Activated CD8-positive, alpha-beta T cell treated with anti-CD3 and anti-CD28 coated beads for 36 hours (primary cell): ENCODE measurements around the gene TMEM141. TPM values are rescaled to one million over a fixed set of nuclear protein-coding genes. Genes with fewer than 3 reads are reported as not detected.

Source experiments
- ATAC-seq: fragments of 200-7000 bp; cut with Tn5 transposase; one replicate; pipeline ENCODE4 v1.10.0; 2021; ENCODE audit warnings: mild to moderate bottlenecking, moderate library complexity
- CTCF ChIA-PET: fragments of 350-600 bp; sonication (Branson Sonifier 250); formaldehyde crosslinking; loops from one replicate; lab custom pipeline; 2021; ENCODE audit warnings: antibody characterized with exemption; lab: Charles Lee
- POLR2A ChIA-PET: fragments of 350-600 bp; sonication (Branson Sonifier 250); formaldehyde crosslinking; loops from one replicate; lab custom pipeline; 2021; ENCODE audit warnings: antibody characterized with exemption; lab: Charles Lee
- DNase-seq: peaks from one replicate; pipeline ENCODE4 v3.0.0-alpha.2; 2020
- H3K27ac Mint-ChIP-seq: one replicate; pipeline ENCODE4 v1.8.0; 2021; ENCODE audit warnings: mild to moderate bottlenecking, mixed read lengths
- H3K27me3 Mint-ChIP-seq: one replicate; pipeline ENCODE4 v1.8.0; 2021; ENCODE audit warnings: mixed read lengths
- H3K36me3 Mint-ChIP-seq: one replicate; pipeline ENCODE4 v1.8.0; 2021; ENCODE audit warnings: low read depth, mixed read lengths
- H3K4me1 Mint-ChIP-seq: one replicate; pipeline ENCODE4 v1.8.0; 2021; ENCODE audit warnings: low read depth, mixed read lengths
- H3K4me3 Mint-ChIP-seq: one replicate; pipeline ENCODE4 v1.8.0; 2021; ENCODE audit warnings: mild to moderate bottlenecking, moderate library complexity, mixed read lengths
- H3K9me3 Mint-ChIP-seq: one replicate; pipeline ENCODE4 v1.8.0; 2021; ENCODE audit warnings: mixed read lengths
- CTCF ChIP-seq: fragments of 200-600 bp; IDR thresholded peaks from one replicate; pipeline ENCODE4 v1.8.0; 2022; ENCODE audit warnings: antibody characterized with exemption, mild to moderate bottlenecking
- intact Hi-C: fragments of 100-400 bp; cut with micrococcal nuclease; formaldehyde crosslinking; loops from one replicate; pipeline ENCODE4 v1.10.0; 2022
- total RNA-seq, 2 experiments: library from RNA; stranded (reverse); gene quantifications; one replicate each; pipeline ENCODE4 v1.2.3, GENCODE V29; 2021

Gene TMEM141
- total RNA-seq, 2 experiments from 2014 or later = 50.6 to 51.1 TPM

- peaks cover 6% of the 10 kb centered on the region for H3K27me3 Mint-ChIP-seq
These were observed 13.5 kb downstream of the TMEM141 start for GRCh38 chr9:136804509-136805206.

GRCh38 chr9:136805207-136805740 is 14.1 kb downstream of the TMEM141 start:
- peaks cover 5% of the 10 kb centered on the region for H3K27me3 Mint-ChIP-seq
- no peaks in the 10 kb centered on the region for H3K9me3 Mint-ChIP-seq
- TF ChIP-seq CTCF = no peak
- H3K4me3 Mint-ChIP-seq = no peak overlapping the region
- DNase-seq (no peak), ATAC-seq (no peak)
- ChIA-PET CTCF (interaction anchor here (1.3 to 2.5 kb wide), 3 partner anchors 13 to 229 kb away, joined by 3 to 9 read pairs (median 6); no protein-coding TSS in a partner anchor), POLR2A (interaction anchor here (1.6 to 2.7 kb wide), 2 partner anchors 10 to 12 kb away, joined by 4 to 10 read pairs; no protein-coding TSS in a partner anchor)
- intact Hi-C loops = loop anchor here (10.0 kb wide), 1 partner anchor 60 kb away; the partner anchor contains the start of genes LCN10 and LCN6
- no peak overlapping the region for H3K27ac Mint-ChIP-seq
- peaks cover 31% of the 10 kb centered on the region for H3K4me1 Mint-ChIP-seq
- peaks cover 12% of the 10 kb centered on the region for H3K36me3 Mint-ChIP-seq

More at GRCh38 chr9:136804509-136805206, 13.5 kb downstream of the TMEM141 start:
- Mint-ChIP-seq H3K36me3 (peaks cover 6% of the 10 kb centered on the region), H3K27ac (no peak overlapping the region), H3K4me3 (no peak overlapping the region), H3K4me1 (peaks cover 28% of the 10 kb centered on the region), H3K9me3 (no peaks in the 10 kb centered on the region)
- POLR2A ChIA-PET = interaction anchor here (0.8 to 1.6 kb wide), 2 partner anchors 11 to 12 kb away, joined by 4 read pairs; no protein-coding TSS in a partner anchor
- ATAC-seq (no peak), DNase-seq (no peak)
- intact Hi-C loops = loop anchor here (10.0 kb wide), 1 partner anchor 60 kb away; the partner anchor contains the start of genes LCN10 and LCN6
- TF ChIP-seq CTCF = no peak
- CTCF ChIA-PET = interaction anchor here (1.3 kb wide), 1 partner anchor 38 kb away, joined by 3 read pairs; no protein-coding TSS in a partner anchor

- intact Hi-C loops = loop anchor here (10.0 kb wide), 1 partner anchor 61 kb away; the partner anchor contains the start of genes LCN10 and LCN6
These were observed 14.9 kb downstream of the TMEM141 start for GRCh38 chr9:136806067-136806466.

GRCh38 chr9:136806631-136807201 is 15.6 kb downstream of the TMEM141 start:
- DNase-seq (no peak), ATAC-seq (no peak)
- intact Hi-C loops = loop anchor here (10.0 kb wide), 1 partner anchor 62 kb away; the partner anchor contains the start of genes LCN10 and LCN6
- Mint-ChIP-seq H3K9me3 (no peaks in the 10 kb centered on the region), H3K4me3 (peak overlapping the region; percentile 89), H3K36me3 (peaks cover 15% of the 10 kb centered on the region), H3K27ac (peak overlapping the region; percentile 95), H3K27me3 (no peaks in the 10 kb centered on the region), H3K4me1 (peaks cover 25% of the 10 kb centered on the region)
- POLR2A ChIA-PET = interaction anchor here (0.9 to 2.7 kb wide), 9 partner anchors 9 to 228 kb away, joined by 3 to 10 read pairs (median 4); partner anchors contain the start of genes AJM1 and TRAF2
- CTCF ChIA-PET = interaction anchor here (0.7 to 2.5 kb wide), 8 partner anchors 9 to 228 kb away, joined by 3 to 9 read pairs (median 4); partner anchors contain the start of gene AJM1
- no peak for TF ChIP-seq CTCF

More at GRCh38 chr9:136806067-136806466, 14.9 kb downstream of the TMEM141 start:
- peaks cover 2% of the 10 kb centered on the region for H3K27me3 Mint-ChIP-seq
- H3K9me3 Mint-ChIP-seq = no peaks in the 10 kb centered on the region
- ATAC-seq (no peak), DNase-seq (no peak)
- peaks cover 28% of the 10 kb centered on the region for H3K4me1 Mint-ChIP-seq
- H3K27ac Mint-ChIP-seq = no peak overlapping the region
- peak overlapping the region; percentile 89 for H3K4me3 Mint-ChIP-seq
- TF ChIP-seq CTCF = no peak
- ChIA-PET CTCF (interaction anchor here (0.8 to 2.5 kb wide), 5 partner anchors 10 to 228 kb away, joined by 3 to 9 read pairs (median 3); partner anchors contain the start of gene AJM1), POLR2A (interaction anchor here (1.0 to 2.7 kb wide), 3 partner anchors 10 to 229 kb away, joined by 3 to 10 read pairs (median 4); no protein-coding TSS in a partner anchor)
- H3K36me3 Mint-ChIP-seq = peaks cover 15% of the 10 kb centered on the region
